ENCODE results near the gene SLC15A1.

DNA sequence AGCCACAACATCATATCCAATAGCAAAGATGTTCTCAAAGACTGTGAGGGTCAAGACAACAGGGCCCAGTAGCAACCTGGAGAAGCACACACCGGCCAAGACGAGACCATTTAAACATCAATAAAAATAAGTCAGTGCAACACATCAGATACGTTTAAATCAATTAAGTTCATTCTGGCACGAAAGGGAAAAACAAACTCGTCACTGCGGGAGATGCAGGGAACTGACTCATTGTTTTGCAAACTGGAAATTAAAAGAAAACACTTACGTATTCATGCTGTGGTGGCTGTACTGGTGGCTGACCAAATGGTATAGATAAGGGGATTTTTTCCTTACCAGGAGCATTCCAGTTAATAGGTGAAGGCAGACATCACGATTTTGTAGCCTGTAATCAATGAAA lies 26.3 kb upstream of the SLC15A1 start:
- TF ChIP-seq, protein P1, sequence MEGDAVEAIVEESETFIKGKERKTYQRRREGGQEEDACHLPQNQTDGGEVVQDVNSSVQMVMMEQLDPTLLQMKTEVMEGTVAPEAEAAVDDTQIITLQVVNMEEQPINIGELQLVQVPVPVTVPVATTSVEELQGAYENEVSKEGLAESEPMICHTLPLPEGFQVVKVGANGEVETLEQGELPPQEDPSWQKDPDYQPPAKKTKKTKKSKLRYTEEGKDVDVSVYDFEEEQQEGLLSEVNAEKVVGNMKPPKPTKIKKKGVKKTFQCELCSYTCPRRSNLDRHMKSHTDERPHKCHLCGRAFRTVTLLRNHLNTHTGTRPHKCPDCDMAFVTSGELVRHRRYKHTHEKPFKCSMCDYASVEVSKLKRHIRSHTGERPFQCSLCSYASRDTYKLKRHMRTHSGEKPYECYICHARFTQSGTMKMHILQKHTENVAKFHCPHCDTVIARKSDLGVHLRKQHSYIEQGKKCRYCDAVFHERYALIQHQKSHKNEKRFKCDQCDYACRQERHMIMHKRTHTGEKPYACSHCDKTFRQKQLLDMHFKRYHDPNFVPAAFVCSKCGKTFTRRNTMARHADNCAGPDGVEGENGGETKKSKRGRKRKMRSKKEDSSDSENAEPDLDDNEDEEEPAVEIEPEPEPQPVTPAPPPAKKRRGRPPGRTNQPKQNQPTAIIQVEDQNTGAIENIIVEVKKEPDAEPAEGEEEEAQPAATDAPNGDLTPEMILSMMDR (IDR thresholded peaks at IDR 0.05 in 2 of 3, conservative IDR thresholded peaks at IDR 0.05 in 1 of 3; ENCODE audit: borderline replicate concordance in 1 of 3, insufficient read depth in 1 of 3, low read depth in 2 of 3, low read length in 2 of 3), result no peak
- TF ChIP-seq POLR2AphosphoS5 (IDR thresholded peaks at IDR 0.05; ENCODE audit: low read depth, low read length), result no peak
- no peak for TF ChIP-seq POLR2A (IDR thresholded peaks at IDR 0.05; ENCODE audit: borderline replicate concordance, extremely low read depth, insufficient read depth, insufficient read length)

Data from HCT116 (cell line).